ENCODE measurements around the gene RBM12. TPM values are rescaled to one million over a fixed set of nuclear protein-coding genes. Genes with fewer than 3 reads are reported as not detected.
"Not testable (repeated sequence)": the region's sequence is repeated elsewhere in the genome, so short reads cannot be mapped to it uniquely, and the experiment has no call there.

The RBM12 gene
- polyA plus RNA-seq, 12 donors, result 48.7 to 122 (median 59.5) TPM; not detected in 1

GRCh38 chr20:35700625-35701148 is 36.0 kb upstream of the RBM12 start:
- no peak for DNase-seq

- DNase-seq, result no peak
Observed at GRCh38 chr20:35699957-35700624, 35.4 kb upstream of the RBM12 start.

- DNase-seq, result peak; percentile 90
Observed at GRCh38 chr20:35699127-35699956, 34.6 kb upstream of the RBM12 start, which contains the start of the genes NFS1 and ROMO1. Gene NFS1 (minus strand): TSS chr20:35699352. CDS start chr20:35699288, 64 bp downstream. Gene ROMO1 (plus strand): TSS chr20:35699405. CDS start chr20:35699633, 228 bp downstream.

- DNase-seq, result no peak
Observed at GRCh38 chr20:35698298-35699126, 33.8 kb upstream of the RBM12 start.

DNA sequence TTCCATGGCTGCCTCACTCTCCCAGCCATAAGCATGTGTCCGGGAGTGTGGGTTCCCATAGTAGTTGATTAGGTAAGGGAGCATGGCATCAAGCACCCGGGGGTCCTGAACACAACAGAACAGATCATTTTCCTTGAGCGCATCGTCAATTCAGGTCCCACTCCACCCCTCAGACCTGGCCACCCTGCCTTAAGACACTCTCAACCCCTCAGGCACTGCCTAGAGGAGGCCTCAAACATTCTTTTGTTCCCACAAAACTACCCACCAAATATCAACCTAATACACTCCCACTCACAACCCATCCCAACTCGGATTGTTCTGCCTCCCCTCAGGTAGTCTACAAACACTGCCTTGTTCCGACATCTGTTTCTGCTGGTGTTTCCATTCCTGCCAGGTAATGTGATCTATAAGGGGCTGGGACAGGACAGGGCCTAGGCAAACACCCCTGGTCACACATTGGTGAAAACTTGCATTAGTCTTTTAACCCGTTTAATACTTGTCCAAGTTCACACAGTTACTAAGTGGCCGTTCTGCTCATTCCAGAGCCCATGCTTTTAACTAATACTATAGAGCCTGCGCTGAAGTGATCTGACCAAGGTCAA is 33.1 kb upstream of the RBM12 start:
- DNase-seq, result no peak

GRCh38 chr20:35695978-35696377 is 31.3 kb upstream of the RBM12 start:
- DNase-seq, result no peak

DNA sequence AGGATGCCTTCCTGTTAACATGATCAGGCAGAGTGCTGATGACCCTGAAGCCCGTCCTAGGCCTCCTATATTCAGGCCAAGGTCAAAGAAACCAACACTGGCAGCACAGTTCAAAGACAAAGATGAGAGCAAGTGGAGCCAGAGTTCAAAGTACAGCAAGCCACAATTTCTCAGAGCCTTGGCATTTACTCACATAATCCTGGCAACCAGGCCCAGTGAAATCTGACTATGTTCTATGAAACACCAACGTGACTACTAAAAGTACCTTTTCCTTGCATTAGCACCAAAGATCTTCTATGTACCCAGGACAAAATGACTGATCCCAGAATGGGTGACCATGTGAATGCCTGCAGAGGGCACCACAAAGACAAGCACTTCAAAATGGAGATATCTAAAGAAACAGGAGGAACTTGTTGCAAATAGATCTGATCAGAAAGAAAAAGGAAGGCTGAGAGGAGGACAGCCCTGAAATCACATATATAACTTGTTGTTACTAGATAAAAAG is 30.6 kb upstream of the RBM12 start:
- DNase-seq, result no peak

DNA sequence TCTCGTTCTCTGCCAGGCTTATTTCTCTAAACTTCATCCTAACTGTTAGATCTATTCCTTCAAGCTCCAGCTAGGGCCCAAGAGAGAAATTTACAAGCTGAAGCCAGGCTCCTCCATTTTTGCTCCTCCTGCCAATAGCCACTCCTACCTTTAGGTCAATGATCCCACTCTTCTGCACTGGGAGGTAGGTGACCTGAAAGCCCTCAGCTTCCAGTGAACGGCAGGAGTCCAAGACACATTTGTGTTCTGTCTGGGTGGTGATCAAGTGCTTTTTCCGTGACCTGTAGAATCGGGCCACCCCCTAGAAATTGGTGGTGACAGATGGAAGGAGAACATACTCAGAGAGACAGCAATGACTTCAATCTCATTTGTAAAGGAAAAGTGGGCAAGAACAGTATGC is 25.6 kb upstream of the RBM12 start:
- no peak for DNase-seq

DNA sequence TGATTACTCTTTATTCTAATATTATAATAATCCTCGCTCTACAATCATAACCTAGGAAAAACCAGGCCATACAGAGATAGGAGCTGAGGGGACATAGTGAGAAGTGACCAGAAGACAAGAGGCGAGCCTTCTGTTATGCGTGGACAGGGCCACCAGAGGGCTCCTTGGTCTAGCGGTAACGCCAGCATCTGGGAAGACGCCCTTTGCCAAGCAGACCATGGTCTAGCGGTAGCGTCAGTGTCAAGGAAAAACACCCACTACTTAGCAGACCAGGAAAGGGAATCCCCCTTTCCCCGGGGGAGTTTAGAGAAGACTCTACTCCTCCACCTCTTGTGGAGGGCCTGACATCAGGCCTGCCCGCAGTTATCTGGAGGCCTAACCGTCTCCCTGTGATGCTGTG is 22.2 kb upstream of the RBM12 start:
- DNase-seq, result not testable (repeated sequence)

DNA sequence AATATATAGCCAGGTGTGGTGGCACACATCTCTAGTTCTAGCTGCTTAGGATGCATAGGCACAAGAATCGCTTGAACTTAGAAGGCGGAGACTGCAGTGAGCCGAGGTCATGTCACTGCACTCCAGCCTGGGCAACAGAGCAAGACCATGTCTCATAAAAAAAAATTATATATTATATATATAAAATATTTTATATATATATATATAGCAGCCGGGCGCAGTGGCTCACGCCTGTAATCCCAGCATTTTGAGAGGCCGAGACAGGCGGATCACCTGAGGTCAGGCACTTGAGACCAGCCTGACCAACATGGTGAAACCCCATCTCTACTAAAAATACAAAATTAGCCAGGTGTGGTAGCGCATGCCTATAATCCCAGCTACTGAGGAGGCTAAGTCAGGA is 20.7 kb upstream of the RBM12 start:
- not testable (repeated sequence) for DNase-seq

DNA sequence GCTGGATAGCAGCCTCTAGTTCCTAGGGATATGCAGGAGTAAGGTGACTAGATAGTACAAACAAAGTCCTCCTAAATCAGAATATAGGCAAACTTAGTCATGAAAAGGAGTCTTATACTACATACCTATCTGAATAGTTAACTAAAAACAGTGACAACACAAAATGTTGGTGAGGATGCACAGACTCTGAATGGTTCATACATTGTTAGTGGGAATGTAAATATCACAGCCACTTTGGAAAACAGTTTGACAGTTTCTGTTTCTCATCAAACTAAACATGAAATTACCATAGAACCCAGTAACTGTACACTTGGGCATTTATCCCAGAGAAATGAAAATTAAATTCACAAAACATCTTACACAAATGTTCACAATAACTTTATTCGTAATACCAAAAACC is 17.3 kb upstream of the RBM12 start:
- no peak for DNase-seq

DNA sequence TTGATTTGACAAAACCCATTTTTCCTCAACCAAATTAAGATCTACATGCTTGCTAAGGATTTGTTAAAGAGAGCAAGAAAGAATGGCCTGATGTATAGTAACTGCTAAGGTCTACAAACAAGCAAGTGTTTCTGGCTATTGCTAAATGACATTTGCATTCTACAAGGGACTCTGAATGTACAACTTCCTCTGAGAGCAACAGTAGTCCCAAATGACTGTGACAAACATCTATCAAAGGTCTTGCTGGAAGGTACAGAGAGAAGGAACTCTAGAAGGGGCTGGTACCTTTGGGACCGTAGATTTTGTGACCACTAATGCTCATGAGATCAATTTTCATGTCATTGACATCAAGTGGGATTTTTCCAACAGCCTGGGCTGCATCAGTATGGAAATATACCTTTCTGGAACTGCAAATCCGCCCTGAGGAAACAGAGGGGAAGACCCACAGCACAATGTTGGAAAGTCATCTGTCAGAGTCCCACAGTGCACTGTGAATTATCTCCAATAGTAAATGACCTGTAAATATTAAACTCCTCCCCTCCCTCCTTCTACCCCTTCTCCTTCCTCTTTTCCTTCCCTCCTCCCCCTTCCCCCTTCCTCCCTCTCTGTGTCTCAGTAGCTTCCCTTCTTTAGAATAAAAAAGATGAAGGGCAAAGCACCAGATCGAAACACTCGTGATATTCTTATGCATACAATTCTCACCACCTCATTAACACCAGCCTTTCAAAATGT is 15.9 kb upstream of the RBM12 start:
- DNase-seq, result no peak

DNA sequence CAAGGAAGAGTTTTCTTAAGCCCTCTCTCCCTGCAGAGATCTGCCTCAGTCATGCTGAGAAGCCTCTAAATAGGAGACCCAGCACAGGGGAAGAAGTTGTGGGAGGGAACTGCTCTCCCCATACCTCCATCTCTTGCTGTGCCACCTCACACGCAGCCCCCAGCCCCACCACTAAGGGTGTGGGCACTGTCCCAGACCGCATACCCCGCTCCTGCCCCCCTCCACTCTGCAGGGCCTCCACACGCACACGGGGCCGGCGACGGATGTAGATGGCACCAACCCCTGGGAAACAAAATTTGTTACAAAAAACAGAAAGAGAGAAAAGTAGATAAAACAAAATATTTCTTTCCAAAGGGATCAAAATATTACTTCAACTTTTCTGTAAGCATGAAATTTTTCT is 10.2 kb upstream of the RBM12 start:
- DNase-seq, result no peak

GRCh38 chr20:35673884-35674283 is 9.2 kb upstream of the RBM12 start:
- no peak for DNase-seq

DNA sequence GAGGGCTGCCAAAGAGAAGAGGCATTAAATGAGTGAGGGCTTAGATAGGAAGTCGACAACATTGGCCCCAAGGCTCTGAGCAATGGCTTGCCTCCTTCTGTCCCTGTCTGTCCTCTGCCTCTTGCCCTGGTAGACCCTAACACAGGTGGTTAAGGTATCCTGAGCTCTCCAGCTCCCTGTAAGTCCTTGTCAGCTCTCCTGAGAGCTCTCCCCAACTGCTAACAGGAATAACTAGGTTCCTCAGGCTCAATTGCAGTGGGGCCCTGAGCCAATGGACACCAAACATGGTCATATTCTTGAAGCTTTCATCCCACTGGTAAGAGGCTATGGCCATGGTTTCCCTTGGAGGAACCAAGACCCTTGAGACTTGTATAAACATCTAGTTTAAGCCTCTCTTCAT is 5.0 kb upstream of the RBM12 start:
- no peak for DNase-seq

GRCh38 chr20:35669221-35669620 is 4.5 kb upstream of the RBM12 start:
- DNase-seq, result no peak

DNA sequence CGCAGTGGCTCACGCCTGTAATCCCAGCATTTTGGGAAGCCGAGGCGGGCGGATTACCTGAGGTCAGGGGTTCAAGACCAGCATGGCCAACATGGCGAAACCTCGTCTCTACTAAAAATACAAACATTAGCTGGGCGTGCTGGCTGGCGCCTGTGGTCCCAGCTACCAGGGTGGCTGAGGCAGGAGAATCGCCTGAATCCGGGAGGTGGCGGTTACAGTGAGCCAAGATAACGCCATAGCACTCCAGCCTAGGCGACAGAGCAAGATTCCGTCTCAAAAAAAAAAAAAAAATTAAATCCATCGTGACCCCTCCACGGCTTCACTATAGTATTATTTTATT is 1.2 kb upstream of the RBM12 start:
- no peak for DNase-seq

GRCh38 chr20:35663516-35664465 is 909 bp downstream of the RBM12 start:
- DNase-seq, result no peak

- no peak for DNase-seq
Observed at GRCh38 chr20:35662551-35662950, 2.1 kb downstream of the RBM12 start.

DNA sequence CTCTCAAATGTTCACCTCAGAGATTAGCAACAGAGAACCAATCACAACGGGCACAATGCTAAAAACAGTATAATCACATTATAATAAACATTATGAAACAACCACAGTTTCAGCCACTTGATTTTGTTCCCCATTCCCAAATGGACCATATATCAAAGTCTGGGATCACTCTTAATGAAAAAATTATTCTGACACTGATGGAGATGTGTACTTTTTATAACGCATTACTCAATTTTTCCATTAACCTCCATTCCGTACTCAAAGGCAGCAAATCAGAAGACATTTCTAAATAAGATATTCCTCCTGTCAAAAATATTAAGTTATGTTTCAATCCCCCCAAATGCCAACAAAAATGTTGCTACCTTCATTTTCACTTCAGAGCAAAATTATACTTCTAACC is 2.8 kb downstream of the RBM12 start:
- no peak for DNase-seq

Data from muscle of arm (tissue), 12 donors.